HuH-7.5 (cell line): ENCODE measurements around the gene WDR36.

Experiments used
- DNase-seq: peaks from one replicate; pipeline ENCODE4 v3.0.0; 2011; ENCODE audit warnings: low spot score

WDR36 gene

DNA sequence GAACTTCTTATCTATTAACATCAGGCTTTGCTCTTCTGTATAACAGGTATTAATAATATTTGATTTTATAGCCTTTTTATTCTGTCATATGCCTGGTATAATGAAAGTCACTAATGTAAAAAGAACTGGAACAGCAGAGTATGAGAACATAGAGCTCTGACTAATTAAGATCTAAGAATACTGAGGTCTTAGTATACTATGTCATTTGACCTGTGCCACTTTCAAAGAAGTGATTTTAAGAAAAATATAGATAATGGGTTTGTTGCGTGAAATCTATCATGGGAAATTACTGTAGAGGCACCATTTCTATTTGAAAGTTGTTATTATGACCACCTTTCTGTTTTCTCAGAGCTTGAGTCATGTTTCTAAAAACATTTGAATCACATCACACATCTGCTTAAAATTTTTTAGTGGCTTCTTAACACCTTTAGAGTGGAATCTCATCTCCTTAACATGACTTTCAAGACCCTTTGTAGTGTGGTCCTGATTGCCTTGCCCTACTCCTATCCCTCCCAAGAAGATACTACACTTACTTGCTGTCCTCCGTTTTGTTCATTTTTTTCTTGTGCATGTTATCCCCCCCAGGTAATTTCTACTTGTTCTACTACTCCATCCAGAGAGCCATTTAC, 14.3 kb downstream of the WDR36 start:
- DNase-seq = no peak

GRCh38 chr5:111107371-111107770, 15.2 kb downstream of the WDR36 start:
- no peak for DNase-seq

DNA sequence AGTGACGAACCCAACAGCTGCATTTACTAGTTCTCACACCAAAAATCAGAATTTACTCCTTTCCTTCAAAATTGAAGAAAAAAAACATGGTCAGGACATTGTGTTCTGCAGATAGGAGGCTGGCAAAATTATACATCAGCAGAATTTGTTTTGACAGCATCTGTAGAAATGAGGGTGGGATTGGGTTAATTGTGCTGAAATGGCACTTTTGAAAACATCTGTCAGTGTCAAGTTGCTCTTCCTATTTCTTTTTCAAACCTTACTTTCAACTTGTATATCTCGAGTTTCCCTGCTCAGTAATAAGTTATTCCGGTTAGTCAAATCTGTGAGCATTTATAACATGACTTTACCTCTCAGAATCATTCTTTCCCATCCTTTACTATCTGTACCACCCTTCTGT, 19.8 kb downstream of the WDR36 start:
- no peak for DNase-seq

GRCh38 chr5:111113678-111114077, 21.5 kb downstream of the WDR36 start:
- DNase-seq = no peak

GRCh38 chr5:111115229-111115628, 23.1 kb downstream of the WDR36 start:
- no peak for DNase-seq

GRCh38 chr5:111116550-111116949, 24.4 kb downstream of the WDR36 start:
- no peak for DNase-seq

DNA sequence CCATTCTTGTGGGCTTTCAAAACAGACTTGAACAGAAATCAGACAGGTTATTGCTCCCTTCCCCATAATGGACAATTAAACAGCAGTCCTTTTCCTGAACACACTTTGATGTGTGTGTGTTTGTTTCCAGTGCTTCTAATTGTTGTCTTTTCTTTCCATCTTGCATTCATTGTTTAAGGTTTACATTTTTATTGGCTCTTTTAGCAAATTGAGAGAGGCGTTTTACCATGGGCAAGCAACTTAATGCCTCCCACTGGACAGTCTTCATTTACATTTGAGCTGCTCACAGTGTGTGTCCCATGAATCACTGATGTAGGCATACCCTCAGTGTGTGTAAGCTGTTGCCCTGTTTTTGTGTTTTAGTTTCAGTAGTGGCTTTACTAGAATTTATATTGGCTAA, 25.0 kb downstream of the WDR36 start:
- no peak for DNase-seq

DNA sequence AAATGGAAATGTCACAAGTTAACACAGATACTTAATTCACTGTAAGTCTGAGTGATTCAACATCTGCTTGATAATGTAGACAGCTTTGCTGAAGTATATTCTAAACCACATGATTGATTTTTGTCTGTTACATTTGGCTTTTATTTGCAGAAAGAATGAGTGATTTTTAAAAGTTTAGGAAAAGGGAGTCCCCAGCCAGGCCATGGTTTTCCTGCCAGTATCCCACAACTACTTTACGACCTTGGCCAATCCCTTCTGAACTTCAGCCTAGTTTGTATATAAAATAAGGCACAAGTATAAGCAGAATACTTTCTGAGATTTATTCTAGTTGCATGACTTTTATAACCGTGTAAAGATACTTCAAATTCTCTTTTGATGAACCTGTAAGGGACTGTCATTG, 27.1 kb downstream of the WDR36 start:
- no peak for DNase-seq

- DNase-seq = no peak
These were observed 27.7 kb downstream of the WDR36 start for GRCh38 chr5:111119856-111120255.

GRCh38 chr5:111120911-111121310, 28.8 kb downstream of the WDR36 start:
- no peak for DNase-seq

DNA sequence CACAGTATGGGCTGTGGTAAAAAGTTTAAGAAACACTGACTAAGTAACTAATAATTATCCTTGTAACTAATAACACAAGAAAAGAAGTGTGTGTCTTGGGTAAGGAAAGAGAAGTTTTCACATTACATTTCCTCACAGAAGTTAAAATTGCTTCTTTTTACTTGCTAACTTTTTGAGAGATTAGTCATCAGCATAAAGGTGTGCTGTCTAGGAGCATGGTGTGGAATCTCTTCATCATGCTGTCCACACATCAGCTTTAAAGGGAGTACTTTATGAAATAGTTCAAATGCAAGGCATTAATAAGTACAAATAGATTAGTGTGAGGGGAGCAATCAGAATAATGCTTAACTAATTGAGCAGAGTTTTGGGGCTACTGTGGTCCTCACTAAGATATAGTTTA, 29.8 kb downstream of the WDR36 start:
- no peak for DNase-seq

DNA sequence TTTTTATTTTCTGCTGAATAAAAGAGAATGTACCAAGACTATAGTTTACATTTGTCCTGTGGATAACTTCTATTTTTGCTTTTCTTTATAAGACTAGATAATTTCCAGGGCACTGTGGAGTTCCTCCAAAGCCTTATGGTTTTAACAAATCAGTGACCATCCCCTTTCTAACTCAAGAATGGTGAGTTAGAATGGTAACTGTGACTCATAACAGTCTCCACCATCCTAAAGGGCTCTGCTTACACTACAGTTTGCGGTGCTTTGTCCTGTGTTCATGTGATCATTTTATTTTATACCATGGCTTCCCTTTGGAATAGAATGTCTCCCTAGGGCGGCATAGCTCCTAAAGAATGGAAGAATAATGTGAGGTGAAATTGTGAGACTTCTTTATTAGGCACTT, 30.2 kb downstream of the WDR36 start:
- no peak for DNase-seq

DNA sequence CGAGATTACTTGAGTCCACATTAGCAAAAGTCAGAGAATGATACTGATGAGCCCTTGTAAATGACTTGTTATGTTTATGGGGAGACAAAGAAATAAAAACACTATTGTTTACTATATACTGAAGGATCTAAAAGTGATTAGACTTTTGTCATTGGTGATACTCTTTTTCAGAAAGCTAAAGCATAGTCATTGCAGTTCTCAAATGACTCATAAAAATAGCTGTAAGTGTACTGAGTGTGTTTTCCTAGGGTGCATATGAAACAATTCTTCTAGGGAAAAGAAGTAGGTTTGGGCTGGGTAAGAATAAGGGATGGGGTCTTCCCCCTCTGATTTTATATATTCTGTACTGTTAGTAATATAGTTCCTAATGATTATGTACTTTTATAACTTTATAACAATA, 32.6 kb downstream of the WDR36 start:
- no peak for DNase-seq

GRCh38 chr5:111126896-111127295, 34.7 kb downstream of the WDR36 start:
- no peak for DNase-seq

DNA sequence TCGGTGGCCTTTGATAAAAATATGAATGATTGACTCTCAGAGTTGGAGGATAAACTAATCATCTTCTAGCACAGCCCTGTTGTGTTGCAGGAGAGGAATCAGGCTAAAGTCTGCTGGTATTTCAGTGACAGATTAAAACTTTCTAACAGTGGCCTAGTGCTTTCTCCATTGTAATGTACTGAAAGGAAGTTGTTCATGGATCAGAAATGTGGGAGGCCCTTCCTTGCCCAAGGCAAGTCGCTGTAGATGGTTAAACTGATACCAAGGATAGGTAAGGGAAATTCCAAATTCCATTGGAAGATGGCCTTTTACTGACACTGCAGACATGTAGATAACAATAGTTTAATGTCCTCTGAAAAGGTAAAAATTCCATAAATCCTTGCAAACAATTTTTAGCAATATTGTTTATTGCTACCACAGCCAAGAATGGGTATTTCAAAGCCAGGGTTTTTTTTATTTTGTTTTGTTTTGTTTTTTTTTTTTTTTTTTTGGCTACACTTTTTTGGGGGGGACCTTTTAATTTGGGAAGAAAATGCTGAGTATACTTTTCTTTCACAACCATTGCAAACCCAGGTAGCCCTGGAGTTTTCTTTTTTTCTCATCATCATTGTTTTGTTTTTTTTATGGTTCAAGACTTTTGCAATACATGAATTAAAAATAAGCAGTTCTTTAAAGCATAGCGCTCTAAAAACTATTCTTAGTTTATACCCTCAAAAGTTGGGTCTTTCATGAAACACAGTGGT, 35.5 kb downstream of the WDR36 start:
- no peak for DNase-seq

- no peak for DNase-seq
These were observed 37.8 kb downstream of the WDR36 start for GRCh38 chr5:111129938-111130337.

DNA sequence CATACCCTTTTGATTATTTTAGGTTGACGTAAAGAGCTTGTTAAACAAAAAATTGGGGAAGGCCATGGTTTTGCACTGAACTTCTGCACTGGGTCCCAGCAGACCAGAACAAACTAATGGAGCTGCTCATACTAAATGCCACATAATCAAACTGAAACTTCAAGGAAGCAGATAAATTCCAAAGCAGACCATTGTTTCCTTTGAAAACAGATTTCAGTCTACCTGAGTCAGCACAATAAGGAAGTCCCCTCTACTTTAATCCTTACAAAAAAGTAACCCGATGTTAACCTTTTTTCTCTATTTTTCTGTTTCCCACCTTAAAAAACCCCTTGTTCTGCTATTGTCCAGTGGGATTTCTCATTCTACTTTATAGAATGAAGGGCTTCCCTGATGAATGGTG, 39.2 kb downstream of the WDR36 start:
- no peak for DNase-seq

DNA sequence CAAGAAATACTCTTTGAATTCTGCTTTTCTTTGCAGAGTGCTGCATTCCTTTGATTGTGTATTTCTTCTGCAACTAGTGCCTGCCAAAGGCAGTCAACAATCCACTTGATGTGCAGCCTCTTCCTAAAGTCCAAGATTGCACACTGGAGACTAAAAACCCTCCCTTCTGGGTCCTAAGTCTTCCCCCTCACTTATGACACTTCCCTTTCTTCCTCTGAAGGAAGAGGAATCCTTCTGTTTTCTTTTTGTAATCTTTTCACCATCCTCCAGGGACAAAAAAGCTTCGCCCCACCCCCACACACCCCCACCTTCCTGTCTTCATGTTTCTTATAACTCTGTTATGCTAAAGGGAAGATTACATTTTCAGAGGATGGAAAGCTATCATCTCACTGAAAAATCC, 39.9 kb downstream of the WDR36 start:
- DNase-seq = no peak

- no peak for DNase-seq
These were observed 40.7 kb downstream of the WDR36 start for GRCh38 chr5:111132731-111133435.

GRCh38 chr5:111133436-111133751, 41.2 kb downstream of the WDR36 start:
- no peak for DNase-seq

DNA sequence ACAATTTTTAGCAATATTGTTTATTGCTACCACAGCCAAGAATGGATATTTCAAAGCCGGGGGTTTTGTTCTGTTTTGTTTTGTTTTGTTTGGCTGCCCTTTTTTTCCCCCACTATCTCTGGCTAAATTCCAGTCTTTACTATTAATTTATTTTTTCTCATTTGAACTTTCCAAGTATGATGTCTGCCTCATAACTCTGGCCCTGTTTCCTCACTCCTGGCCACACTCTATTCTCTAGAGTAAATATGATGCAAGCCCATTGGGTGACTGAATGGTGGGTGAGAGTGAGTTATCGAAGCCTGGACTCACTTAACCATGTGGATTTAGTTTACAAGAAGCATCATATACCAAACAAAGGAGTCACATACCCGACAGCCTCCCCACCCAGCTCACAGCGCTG, 41.9 kb downstream of the WDR36 start:
- no peak for DNase-seq

DNA sequence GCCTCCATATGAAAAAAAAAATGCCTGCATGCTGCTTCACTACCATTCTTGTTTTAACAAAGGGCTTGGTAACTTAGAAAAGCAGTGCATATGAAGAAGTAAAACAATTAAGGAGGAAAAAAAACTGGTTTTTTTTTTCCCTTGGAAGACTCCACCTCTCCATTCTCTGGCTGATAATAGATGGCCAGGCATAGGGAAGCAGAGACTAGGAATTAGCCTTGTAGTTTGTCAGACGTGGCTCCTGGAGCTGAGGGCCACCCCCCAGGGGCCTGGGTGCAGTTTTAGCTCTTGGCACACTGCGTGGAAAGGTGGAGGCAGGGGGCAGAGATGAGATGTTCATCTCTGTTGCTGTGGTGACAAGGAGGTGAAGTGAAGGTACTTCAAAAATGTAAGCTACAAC, 42.7 kb downstream of the WDR36 start:
- no peak for DNase-seq

DNA sequence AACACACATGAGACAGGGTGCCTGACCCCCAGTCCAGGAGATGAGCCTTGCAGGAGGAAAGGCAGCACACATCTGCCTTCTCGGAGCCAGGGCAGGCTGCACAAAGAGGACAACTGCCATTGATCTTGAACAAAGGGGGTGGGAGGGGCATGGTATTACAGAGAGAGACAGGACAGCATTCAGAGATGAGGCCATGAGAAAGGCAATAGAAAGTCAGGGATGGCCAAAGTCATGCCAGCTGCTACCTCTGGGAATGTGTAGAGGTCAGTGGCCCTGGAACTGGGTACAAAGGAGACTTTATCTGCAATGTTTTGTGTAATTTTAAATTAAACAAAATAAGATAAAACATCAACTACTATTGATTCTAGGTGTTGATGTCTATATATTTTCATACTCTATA, 43.2 kb downstream of the WDR36 start:
- DNase-seq = no peak

GRCh38 chr5:111135946-111136345, 43.8 kb downstream of the WDR36 start:
- no peak for DNase-seq
